Astrocyte of the spinal cord (primary cell): ENCODE results near the gene LRSAM1.
A peak's percentile ranks its signal among the peaks of the same experiment; 100 is the strongest.

Experiments used
- DNase-seq: peaks from one replicate; pipeline ENCODE4 v3.0.0; 2011; ENCODE audit warnings: low read depth, low spot score
- H3K4me3 ChIP-seq: 2 replicates; pipeline ENCODE4 v1.5.1; 2011; ENCODE audit warnings: low read depth, mild to moderate bottlenecking, low read length, moderate library complexity
- in situ Hi-C: cut with HindIII; loops from 2 replicates; pipeline ENCODE4 v1.10.0; 2017; ENCODE audit warnings: low sequenced_read_pairs
- TF ChIP-seq, protein P1 (sequence below): IDR thresholded peaks from 2 replicates; pipeline ENCODE4 v1.5.1; 2012; ENCODE audit warnings: low read depth, mild to moderate bottlenecking, low read length, inconsistent platforms

Gene LRSAM1

GRCh38 chr9:127424676-127424999 is 26.7 kb upstream of the LRSAM1 start:
- no peak for DNase-seq
- peak overlapping the region; percentile 97 for H3K4me3 ChIP-seq
- in situ Hi-C loops, result no loop called here
- TF ChIP-seq, protein P1, sequence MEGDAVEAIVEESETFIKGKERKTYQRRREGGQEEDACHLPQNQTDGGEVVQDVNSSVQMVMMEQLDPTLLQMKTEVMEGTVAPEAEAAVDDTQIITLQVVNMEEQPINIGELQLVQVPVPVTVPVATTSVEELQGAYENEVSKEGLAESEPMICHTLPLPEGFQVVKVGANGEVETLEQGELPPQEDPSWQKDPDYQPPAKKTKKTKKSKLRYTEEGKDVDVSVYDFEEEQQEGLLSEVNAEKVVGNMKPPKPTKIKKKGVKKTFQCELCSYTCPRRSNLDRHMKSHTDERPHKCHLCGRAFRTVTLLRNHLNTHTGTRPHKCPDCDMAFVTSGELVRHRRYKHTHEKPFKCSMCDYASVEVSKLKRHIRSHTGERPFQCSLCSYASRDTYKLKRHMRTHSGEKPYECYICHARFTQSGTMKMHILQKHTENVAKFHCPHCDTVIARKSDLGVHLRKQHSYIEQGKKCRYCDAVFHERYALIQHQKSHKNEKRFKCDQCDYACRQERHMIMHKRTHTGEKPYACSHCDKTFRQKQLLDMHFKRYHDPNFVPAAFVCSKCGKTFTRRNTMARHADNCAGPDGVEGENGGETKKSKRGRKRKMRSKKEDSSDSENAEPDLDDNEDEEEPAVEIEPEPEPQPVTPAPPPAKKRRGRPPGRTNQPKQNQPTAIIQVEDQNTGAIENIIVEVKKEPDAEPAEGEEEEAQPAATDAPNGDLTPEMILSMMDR, result no peak

DNA sequence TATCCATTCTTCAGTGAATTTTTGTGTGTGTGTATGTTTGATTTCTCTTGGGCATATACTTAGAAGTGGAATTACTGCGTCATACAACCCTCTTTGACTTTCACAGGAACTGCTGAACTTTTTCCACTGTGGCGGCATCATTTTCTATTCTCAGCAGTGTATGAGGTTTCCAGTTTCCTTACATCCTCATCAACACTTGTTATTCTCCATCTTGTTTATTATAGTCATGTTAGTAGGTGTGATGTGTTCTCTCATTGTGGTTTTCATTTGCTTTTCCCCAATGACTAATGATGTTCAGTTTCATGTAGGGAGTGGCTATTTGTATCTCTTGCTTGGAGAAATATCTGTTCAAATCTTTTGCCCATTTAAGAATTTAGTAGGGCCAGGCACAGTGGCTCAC is 24.6 kb upstream of the LRSAM1 start:
- in situ Hi-C loops, result no loop called here
- DNase-seq, result no peak
- TF ChIP-seq, protein P1, result no peak
- H3K4me3 ChIP-seq, result no peak overlapping the region

DNA sequence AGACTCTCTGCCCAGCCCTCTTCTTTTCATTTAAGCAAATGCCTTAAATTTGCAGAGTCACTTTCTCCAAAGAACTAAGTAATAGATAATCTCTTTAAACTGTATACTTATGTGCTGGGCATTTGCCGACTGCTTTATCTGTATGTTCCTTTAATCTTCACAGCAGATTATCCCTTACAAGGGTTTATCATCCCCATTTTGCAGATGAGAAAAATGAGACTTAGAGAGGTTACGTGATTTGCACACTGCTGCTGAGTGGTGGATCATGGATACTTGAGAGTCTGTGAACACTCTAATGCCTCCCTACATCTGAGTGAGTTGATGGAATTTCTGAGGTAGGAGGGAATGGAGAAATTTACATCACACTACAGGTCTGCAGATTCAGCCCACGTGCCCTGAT is 23.0 kb upstream of the LRSAM1 start:
- H3K4me3 ChIP-seq, result no peak overlapping the region
- in situ Hi-C loops, result no loop called here
- TF ChIP-seq, protein P1, result no peak
- DNase-seq, result no peak

GRCh38 chr9:127430415-127430814 is 20.9 kb upstream of the LRSAM1 start:
- TF ChIP-seq, protein P1, result no peak
- in situ Hi-C loops, result no loop called here
- no peak overlapping the region for H3K4me3 ChIP-seq
- no peak for DNase-seq

GRCh38 chr9:127437497-127438264 is 13.6 kb upstream of the LRSAM1 start:
- no peak overlapping the region for H3K4me3 ChIP-seq
- in situ Hi-C loops, result no loop called here
- no peak for DNase-seq
- TF ChIP-seq, protein P1, result peak; percentile 20

GRCh38 chr9:127438394-127438793 is 12.9 kb upstream of the LRSAM1 start:
- TF ChIP-seq, protein P1, result no peak
- H3K4me3 ChIP-seq, result no peak overlapping the region
- in situ Hi-C loops, result no loop called here
- no peak for DNase-seq
